Measurements from ENCODE around the gene IGF2BP2.
"Not testable (repeated sequence)": the region's sequence is repeated elsewhere in the genome, so short reads cannot be mapped to it uniquely, and the experiment has no call there.

IGF2BP2 gene

GRCh38 chr3:185831990-185832389 is 7.1 kb upstream of the IGF2BP2 start:
- DNase-seq: no peak

GRCh38 chr3:185831195-185831594 is 6.4 kb upstream of the IGF2BP2 start:
- no peak for DNase-seq

- no peak for DNase-seq
Measured at GRCh38 chr3:185830018-185830797, 5.4 kb upstream of the IGF2BP2 start.

- DNase-seq: no peak
Measured at GRCh38 chr3:185828755-185829154, 3.9 kb upstream of the IGF2BP2 start.

GRCh38 chr3:185827595-185828344 is 2.9 kb upstream of the IGF2BP2 start:
- no peak for DNase-seq

GRCh38 chr3:185825639-185826481 is 1.0 kb upstream of the IGF2BP2 start:
- DNase-seq: peak; percentile 81

GRCh38 chr3:185824051-185825005 is 514 bp downstream of the IGF2BP2 start:
- peak; percentile 56 for DNase-seq

- DNase-seq: peak; percentile 47
Measured at GRCh38 chr3:185823078-185824044, 1.5 kb downstream of the IGF2BP2 start.

GRCh38 chr3:185822221-185823000 is 2.4 kb downstream of the IGF2BP2 start:
- no peak for DNase-seq

GRCh38 chr3:185820973-185821758 is 3.7 kb downstream of the IGF2BP2 start:
- DNase-seq: no peak

GRCh38 chr3:185818267-185818875 is 6.5 kb downstream of the IGF2BP2 start:
- no peak for DNase-seq

GRCh38 chr3:185815391-185816282 is 9.2 kb downstream of the IGF2BP2 start:
- no peak for DNase-seq

GRCh38 chr3:185813691-185814215 is 11.1 kb downstream of the IGF2BP2 start:
- DNase-seq: no peak

GRCh38 chr3:185813205-185813604 is 11.6 kb downstream of the IGF2BP2 start:
- no peak for DNase-seq

- no peak for DNase-seq
Measured at GRCh38 chr3:185807445-185808068, 17.3 kb downstream of the IGF2BP2 start.

GRCh38 chr3:185798831-185799110 is 26.1 kb downstream of the IGF2BP2 start:
- DNase-seq: not testable (repeated sequence)
